GM19351 (cell line): ENCODE results near the gene DHRS4.
A peak's percentile ranks its signal among the peaks of the same experiment; 100 is the strongest.
"Not testable (repeated sequence)": the region's sequence is repeated elsewhere in the genome, so short reads cannot be mapped to it uniquely, and the experiment has no call there.

Source experiments
- ATAC-seq: cut with Tn5 transposase; IDR thresholded peaks from one replicate; pipeline ENCODE4 v1.9.1; 2021; ENCODE audit warnings: mild to moderate bottlenecking, moderate library complexity; ENCODE audit not compliant: unreplicated experiment

Gene DHRS4

GRCh38 chr14:23981951-23982813 is 28.6 kb downstream of the DHRS4 start:
- not testable (repeated sequence) for ATAC-seq

DNA sequence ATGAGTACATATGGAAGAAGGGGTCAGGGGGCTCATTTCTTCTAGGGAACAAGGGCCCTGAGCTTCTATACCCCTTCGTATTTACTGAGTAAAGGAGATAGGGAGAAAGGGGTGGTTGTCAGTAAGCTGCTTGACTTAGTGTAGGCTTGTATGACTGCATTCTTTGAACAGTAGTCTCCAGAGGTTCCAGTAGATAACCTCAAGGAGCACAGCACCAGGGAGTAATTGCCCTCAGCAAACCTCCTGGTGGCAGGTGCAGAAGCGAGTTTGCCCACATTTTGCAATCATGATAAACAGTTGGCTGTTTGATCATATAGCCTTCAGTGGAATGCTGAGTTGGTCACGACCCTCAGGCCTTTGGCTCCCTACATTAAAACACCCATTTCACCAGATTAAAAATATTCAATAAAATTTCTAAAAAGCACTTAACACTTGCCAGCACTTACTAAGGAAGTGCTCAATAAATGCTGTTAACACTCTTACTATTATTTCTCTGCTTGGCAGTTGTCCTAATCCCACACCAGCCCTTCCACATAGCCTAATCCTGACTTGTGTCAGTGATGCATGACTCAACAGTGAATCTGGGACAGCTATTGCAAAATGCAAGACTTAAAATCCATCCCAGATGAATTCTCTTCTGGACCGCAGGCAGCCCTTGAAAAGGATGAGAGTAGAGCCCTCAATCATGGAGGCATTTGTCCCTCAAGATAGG is 31.5 kb downstream of the DHRS4 start:
- no peak for ATAC-seq

GRCh38 chr14:23988223-23988606 is 34.6 kb downstream of the DHRS4 start:
- peak; percentile 11 for ATAC-seq

DNA sequence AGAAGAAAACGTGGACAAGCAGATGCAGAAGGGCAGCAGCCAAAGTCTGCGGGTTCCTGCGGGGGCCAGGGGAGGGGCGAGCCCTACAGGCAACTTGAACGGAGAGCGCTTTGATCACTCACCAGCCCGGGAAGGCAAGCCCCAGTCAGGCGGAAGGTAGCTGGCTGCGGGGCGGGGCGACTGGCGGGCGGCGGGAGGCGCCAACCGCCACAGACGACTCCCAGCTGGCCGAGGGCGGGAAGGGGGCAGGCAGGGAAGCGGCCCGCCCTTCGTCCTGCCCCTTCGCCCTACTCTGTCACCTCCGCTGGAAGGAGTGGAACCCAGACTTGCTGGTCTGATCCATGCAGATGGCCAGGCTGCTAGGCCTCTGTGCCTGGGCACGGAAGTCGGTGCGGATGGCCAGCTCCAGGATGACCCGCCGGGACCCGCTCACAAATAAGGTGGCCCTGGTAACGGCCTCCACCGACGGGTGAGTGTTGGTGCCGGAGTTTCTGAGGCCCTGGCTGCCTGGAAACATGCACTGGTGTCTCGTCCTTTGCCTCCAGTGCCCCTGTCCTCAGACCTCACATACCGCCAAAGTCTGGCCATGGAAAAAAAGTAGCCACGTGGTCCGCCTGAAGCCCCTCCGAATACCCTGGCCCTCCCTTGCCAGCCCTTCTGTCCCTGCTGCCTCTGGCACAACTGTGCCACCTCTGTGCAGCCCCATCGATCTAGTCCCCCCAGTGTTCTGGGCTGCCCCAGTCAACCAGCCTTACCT is 35.2 kb downstream of the DHRS4 start, which contains the start of gene DHRS4L2:
TSS of gene DHRS4L2 (plus strand) at position 323 of the 757 bp plus-strand sequence. CDS start at position 342, 19 bp downstream.
- peak; percentile 91 for ATAC-seq

- ATAC-seq = peak; percentile 56
Observed at GRCh38 chr14:23989734-23990445, 36.3 kb downstream of the DHRS4 start.

DNA sequence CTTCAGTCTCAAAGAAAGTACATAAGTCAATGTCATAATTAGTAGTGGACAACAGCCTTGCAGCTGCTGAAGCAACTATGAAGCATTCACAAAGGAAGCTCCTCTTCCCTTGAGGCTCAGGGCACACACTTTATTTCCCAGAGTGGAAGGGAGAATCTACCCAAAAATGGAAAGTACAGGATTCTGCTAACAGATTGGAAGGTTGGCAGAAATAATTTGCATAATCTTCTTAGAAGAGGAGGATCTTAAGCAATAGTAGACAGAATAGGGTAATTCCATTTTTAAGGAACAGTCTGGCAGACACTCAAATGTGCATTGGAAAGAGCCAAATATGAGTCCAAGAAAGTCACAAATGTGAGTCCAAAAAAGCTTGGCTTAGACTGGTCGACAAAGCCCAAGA is 37.4 kb downstream of the DHRS4 start:
- ATAC-seq = not testable (repeated sequence)

DNA sequence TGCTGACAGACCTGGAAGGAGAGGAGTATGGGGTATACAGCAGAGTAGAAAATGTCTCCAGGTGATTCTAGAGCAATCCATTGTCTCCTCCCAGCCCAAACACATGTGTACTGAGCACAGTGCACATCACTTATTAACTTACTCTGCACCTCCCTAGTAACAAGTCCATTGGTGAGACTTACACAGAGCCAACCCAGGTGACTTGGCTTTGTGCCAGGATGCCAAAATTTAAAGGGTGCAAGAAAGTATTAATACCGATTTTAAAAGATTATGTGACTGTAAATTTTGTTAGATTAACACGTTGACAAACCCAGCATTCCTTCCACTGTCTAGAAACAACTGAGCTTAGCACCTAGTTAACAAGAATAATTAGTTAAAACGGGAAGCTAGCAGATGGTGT is 39.5 kb downstream of the DHRS4 start:
- not testable (repeated sequence) for ATAC-seq

DNA sequence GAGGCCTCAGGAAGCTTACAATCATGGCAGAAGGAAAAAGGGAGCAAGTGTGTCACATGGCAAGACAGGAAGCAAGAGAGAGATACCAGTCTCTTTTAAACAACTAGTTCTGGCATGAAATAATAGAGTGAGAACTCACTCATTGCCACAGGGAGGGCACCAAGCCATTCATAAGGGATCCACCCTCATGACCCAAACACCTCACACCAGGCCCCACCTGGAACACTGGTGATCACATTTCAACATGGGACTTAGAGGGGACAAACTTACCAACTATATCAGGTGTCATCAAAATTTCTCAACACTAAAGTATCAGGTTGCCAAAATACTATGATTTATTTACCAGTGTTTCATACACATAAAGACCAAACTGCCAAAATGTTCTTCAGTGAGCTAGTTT is 42.4 kb downstream of the DHRS4 start:
- not testable (repeated sequence) for ATAC-seq

DNA sequence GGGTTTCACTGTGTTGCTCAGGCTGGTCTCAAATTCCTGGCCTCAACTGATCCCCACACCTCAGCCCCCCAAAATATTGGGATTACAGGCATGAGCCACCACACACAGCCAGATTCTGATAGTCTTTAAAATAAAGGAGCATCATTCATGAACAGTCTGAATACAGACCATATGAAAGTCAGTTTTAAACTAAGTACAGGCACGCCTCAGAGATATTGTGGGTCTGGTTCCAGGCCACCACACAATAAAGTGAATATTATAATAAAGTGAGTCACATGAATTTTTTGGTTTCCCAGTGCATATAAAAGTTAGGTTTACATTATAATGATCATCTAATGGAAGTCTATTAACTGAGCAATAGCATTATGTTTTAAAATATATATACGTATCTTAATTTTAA is 43.3 kb downstream of the DHRS4 start:
- not testable (repeated sequence) for ATAC-seq

DNA sequence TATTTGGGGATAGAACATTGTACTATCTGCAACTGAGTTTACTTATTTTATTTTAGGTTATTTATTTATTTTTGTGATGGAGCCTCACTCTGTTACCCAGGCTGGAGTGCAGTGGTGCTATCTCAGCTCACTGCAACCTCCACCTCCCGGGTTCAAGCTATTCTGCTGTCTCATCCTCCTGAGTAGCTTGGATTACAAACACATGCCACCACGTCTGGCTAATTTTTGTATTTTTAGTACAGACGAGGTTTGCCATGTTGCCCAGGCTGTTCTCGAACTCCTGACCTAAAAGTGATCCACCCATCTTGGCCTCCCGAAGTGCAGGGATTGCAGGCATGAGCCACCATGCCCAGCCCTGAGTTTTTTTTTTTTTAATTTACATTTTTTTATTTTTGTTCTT is 46.1 kb downstream of the DHRS4 start:
- ATAC-seq = not testable (repeated sequence)

DNA sequence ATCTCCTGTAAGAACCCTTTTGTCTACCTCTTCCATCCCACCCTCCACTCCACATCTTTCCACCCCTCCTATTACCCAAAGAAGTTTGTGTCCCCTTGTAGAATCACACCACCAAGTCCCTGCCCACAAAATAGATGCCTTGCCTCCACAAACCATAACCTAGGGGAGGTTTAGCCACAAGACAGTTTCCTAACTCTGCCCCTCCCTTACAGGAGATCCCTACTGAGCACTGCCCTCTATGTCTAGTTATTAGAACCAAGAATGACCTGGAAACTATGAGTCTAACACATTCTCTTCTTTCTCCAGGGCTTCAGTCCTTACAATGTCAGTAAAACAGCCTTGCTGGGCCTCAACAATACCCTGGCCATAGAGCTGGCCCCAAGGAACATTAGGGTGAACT is 47.5 kb downstream of the DHRS4 start:
- ATAC-seq = not testable (repeated sequence)

- ATAC-seq = not testable (repeated sequence)
Observed at GRCh38 chr14:24001679-24002078, 48.1 kb downstream of the DHRS4 start.

DNA sequence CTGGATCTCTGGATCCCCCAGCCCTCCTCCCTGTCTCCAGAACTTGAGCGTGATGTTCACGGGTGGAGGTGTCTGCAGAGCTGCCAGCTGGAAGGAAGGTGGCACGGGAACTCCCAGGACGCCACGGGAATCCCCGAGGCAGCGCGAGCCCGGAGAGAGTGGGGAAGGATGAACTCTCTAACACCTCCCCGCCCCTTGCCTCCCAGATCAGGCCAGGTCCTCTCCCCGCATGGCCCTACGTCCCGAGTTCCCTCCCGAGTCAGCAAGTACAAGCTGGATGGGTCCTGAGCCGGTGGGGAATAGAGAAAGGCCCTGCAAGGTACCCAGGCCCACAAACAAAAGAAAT is 52.9 kb downstream of the DHRS4 start:
- peak; percentile 29 for ATAC-seq

GRCh38 chr14:24006817-24007652 is 53.5 kb downstream of the DHRS4 start:
- peak; percentile 86 for ATAC-seq

- no peak for ATAC-seq
Observed at GRCh38 chr14:24011051-24011450, 57.5 kb downstream of the DHRS4 start.

GRCh38 chr14:24012726-24013273 is 59.2 kb downstream of the DHRS4 start:
- not testable (repeated sequence) for ATAC-seq

DNA sequence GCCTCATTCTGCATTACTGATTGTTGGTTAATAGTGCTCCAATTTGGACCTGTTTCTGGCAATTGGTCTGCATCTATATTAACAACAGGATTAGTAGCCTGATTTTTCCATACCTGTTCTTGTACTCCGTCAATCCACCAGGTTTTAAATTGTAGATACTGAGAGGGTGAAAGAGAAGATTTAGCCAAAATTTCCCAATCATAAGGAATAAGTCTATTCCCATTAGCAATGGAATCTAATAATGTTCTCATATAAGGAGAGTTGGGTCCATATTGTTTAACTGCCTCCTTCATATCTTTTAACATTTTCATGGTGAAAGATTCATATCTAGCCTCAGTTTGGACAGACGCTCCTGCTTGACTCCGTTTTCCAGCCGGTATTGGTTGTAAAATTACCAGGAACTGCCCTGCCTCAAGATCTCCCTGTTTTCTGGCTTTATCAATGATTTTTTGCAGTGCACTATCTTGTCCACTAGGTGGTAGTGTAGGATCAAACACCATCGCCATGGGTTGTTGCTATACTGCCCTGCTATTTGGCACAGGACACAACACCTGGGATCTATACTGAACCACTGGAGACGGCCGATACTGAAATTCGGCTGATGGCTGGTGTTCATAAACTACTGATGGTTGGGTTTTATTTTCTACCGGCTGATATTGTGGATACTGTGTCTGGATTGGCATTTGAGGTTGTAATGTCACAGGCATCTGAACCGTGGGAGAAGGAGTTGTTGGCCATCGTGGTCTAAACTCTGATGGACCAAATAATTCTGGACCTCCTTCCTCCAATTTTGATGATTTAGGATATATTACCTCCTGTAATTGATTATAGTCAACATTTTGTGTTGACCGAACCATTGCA is 60.3 kb downstream of the DHRS4 start:
- ATAC-seq = peak; percentile 51

GRCh38 chr14:24015745-24016144 is 62.2 kb downstream of the DHRS4 start:
- not testable (repeated sequence) for ATAC-seq
